Caco-2 (cell line): ENCODE measurements around the gene RBFOX1. TPM values are rescaled to one million over a fixed set of nuclear protein-coding genes. Genes with fewer than 3 reads are reported as not detected.

ENCODE experiments used
- BruUV-seq: library from RNA; stranded (reverse); fragments of 400-500 nt; replicated peaks from 2 replicates; lab custom pipeline; 2021; lab: Mats Ljungman, UMichigan
- CTCF ChIA-PET: fragments of 300-600 bp; sonication (Branson Sonifier 250); formaldehyde crosslinking; loops from one replicate; lab custom pipeline; 2022; ENCODE audit warnings: antibody characterized with exemption; lab: Charles Lee
- POLR2A ChIA-PET: fragments of 300-600 bp; sonication (Branson Sonifier 250); formaldehyde crosslinking; loops from one replicate; lab custom pipeline; 2022; ENCODE audit warnings: antibody characterized with exemption; lab: Charles Lee
- DNase-seq, 2 experiments: peaks; one replicate each; pipeline versions ENCODE4 v3.0.0 to v3.0.0-alpha.2; 2020 to 2022
- H3K27me3 ChIP-seq: replicated peaks from 2 replicates; pipeline ENCODE4 v1.6.0; 2011; ENCODE audit warnings: low read length; ENCODE audit not compliant: control insufficient read depth, insufficient read depth
- H3K36me3 ChIP-seq: 2 replicates; pipeline ENCODE4 v1.5.1; 2011; ENCODE audit warnings: low read length; ENCODE audit not compliant: control insufficient read depth, insufficient read depth
- H3K4me1 ChIP-seq: fragments of 250-450 bp; sonication (Bioruptor Pico); 2 replicates; pipeline ENCODE4 v1.5.1; 2020; ENCODE audit warnings: mild to moderate bottlenecking
- H3K4me3 ChIP-seq: 2 replicates; pipeline ENCODE4 v1.5.1; 2011; ENCODE audit warnings: low read depth, mild to moderate bottlenecking, control low read depth, low read length
- H3K9me3 ChIP-seq: fragments of 250-450 bp; sonication (Bioruptor Pico); 2 replicates; pipeline ENCODE4 v1.5.1; 2020; ENCODE audit warnings: mild to moderate bottlenecking, moderate library complexity
- H3K27ac Mint-ChIP-seq: one replicate; pipeline ENCODE4 v1.8.0; 2022; ENCODE audit warnings: mixed read lengths; ENCODE audit not compliant: unreplicated experiment
- H3K27me3 Mint-ChIP-seq: one replicate; pipeline ENCODE4 v1.8.0; 2022; ENCODE audit warnings: mixed read lengths; ENCODE audit not compliant: insufficient read depth, unreplicated experiment
- H3K36me3 Mint-ChIP-seq: one replicate; pipeline ENCODE4 v1.8.0; 2022; ENCODE audit warnings: mild to moderate bottlenecking, mixed read lengths; ENCODE audit not compliant: insufficient read depth, unreplicated experiment
- H3K4me1 Mint-ChIP-seq: one replicate; pipeline ENCODE4 v1.8.0; 2022; ENCODE audit warnings: low read depth, mixed read lengths; ENCODE audit not compliant: unreplicated experiment
- H3K4me3 Mint-ChIP-seq: one replicate; pipeline ENCODE4 v1.8.0; 2022; ENCODE audit warnings: mild to moderate bottlenecking, moderate library complexity, mixed read lengths; ENCODE audit not compliant: unreplicated experiment
- H3K9me3 Mint-ChIP-seq: one replicate; pipeline ENCODE4 v1.8.0; 2022; ENCODE audit warnings: mixed read lengths; ENCODE audit not compliant: unreplicated experiment
- CTCF ChIP-seq, 2 experiments: fragments of 200-600 bp in 1 of 2; IDR thresholded peaks; 1 replicate in 1 of 2; 2 replicates in 1 of 2; pipeline versions ENCODE4 v1.5.1 to v1.8.0; 2011 to 2022; ENCODE audit warnings: antibody characterized with exemption in 1 of 2, control low read depth in 1 of 2, inconsistent platforms in 1 of 2, low read depth in 1 of 2, low read length in 1 of 2, mild to moderate bottlenecking in 1 of 2, moderate library complexity in 1 of 2; ENCODE audit not compliant: insufficient read depth in 1 of 2, severe bottlenecking in 1 of 2, unreplicated experiment in 1 of 2
- intact Hi-C: fragments of 100-400 bp; cut with micrococcal nuclease; formaldehyde crosslinking; loops from one replicate; pipeline ENCODE4 v1.10.0; 2022; ENCODE audit not compliant: unreplicated experiment
- total RNA-seq: library from RNA; stranded (reverse); gene quantifications from 2 replicates; pipeline ENCODE4 v1.2.3, GENCODE V29; 2022

The RBFOX1 gene
- total RNA-seq, 1 experiment from 2014 or later: 0.91 TPM

DNA sequence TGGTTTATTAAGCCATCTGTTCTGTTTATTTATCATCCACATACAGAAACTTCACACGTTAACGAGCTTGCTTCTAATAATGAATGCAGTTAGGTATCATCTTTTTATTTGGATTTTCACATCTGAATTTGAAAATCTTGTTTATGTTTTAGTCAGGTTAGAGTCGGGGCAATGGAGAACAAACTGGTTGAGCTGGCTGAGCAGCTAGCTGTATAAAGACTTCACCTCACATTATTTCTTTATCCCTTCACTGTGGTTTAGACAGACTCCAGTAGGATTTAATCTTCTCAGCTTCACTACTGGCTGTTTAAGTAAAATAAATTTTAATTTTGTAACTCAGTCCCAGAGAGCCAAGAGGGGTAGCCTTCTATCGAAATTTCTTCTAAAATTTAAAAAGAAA is 415.9 kb downstream of the RBFOX1 start:
- Histone ChIP-seq H3K27me3 (no peaks in the 10 kb centered on the region), H3K9me3 (no peaks in the 10 kb centered on the region), H3K36me3 (no peaks in the 10 kb centered on the region), H3K4me1 (no peaks in the 10 kb centered on the region), H3K4me3 (no peak overlapping the region)
- intact Hi-C loops: no loop called here
- no TSS peak for BruUV-seq
- Mint-ChIP-seq H3K4me1 (no peaks in the 10 kb centered on the region), H3K36me3 (no peaks in the 10 kb centered on the region), H3K27ac (no peak overlapping the region), H3K9me3 (no peaks in the 10 kb centered on the region), H3K4me3 (no peak overlapping the region), H3K27me3 (no peaks in the 10 kb centered on the region)
- DNase-seq: no peak
- ChIA-PET CTCF (no interaction called here), POLR2A (no interaction called here)
- no peak for TF ChIP-seq CTCF (IDR thresholded peaks at IDR 0.05; ENCODE audit: insufficient read depth in 1 of 2, low read depth in 1 of 2, low read length in 1 of 2, severe bottlenecking in 1 of 2, unreplicated experiment in 1 of 2)

GRCh38 chr16:7755347-7755882 is 422.8 kb downstream of the RBFOX1 start:
- no peaks in the 10 kb centered on the region for H3K27me3 ChIP-seq
- Mint-ChIP-seq H3K4me1 (peaks cover 8% of the 10 kb centered on the region), H3K27ac (no peak overlapping the region), H3K9me3 (no peaks in the 10 kb centered on the region), H3K36me3 (no peaks in the 10 kb centered on the region), H3K27me3 (no peaks in the 10 kb centered on the region), H3K4me3 (no peak overlapping the region)
- BruUV-seq: no TSS peak
- H3K36me3 ChIP-seq: no peaks in the 10 kb centered on the region
- no peak for TF ChIP-seq CTCF (IDR thresholded peaks at IDR 0.05; ENCODE audit: insufficient read depth in 1 of 2, low read depth in 1 of 2, low read length in 1 of 2, severe bottlenecking in 1 of 2, unreplicated experiment in 1 of 2)
- ChIA-PET CTCF (no interaction called here), POLR2A (no interaction called here)
- intact Hi-C loops: no loop called here
- DNase-seq: no peak
- H3K4me3 ChIP-seq: no peak overlapping the region
- no peaks in the 10 kb centered on the region for H3K9me3 ChIP-seq
- H3K4me1 ChIP-seq: peaks cover 4% of the 10 kb centered on the region; the same call in 1 of the 2 replicates
